ENCODE data around the gene ADAMTS1. TPM values are rescaled to one million over a fixed set of nuclear protein-coding genes. Genes with fewer than 3 reads are reported as not detected.
"Not testable (repeated sequence)": the region's sequence is repeated elsewhere in the genome, so short reads cannot be mapped to it uniquely, and the experiment has no call there.

ADAMTS1 gene
- total RNA-seq, 1 experiment from 2014 or later, result 0.26 TPM

DNA sequence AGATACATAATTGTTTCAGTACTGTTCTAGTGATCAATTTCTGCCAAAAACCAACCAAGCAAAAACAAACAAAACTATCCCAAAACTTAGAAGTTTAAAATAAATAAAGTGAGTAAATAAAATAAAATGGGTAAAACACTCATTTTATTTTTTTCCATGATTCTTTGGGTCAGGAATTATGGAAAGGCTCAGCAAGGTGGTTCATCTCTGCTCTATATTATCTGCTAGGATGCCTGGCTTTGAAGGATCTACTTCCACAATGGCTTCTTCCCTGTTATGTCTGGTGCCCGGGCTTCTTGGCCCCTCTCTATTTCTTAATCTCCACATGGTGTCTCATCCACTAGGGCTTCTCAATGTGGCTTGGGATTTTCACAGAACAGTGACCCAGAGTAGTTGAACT, 29.1 kb upstream of the ADAMTS1 start:
- no peaks in the 10 kb centered on the region for H3K79me2 ChIP-seq (ENCODE audit: low read depth)
- H3K27ac ChIP-seq, result no peak overlapping the region
- no TSS peak for BruUV-seq (replicated peaks)
- H4K20me1 ChIP-seq (ENCODE audit: insufficient read depth), result no peaks in the 10 kb centered on the region
- DNase-seq, result no peak
- ChIA-PET CTCF (no interaction called here), POLR2A (ENCODE audit: unreplicated experiment) (no interaction called here)
- H3K27me3 ChIP-seq (ENCODE audit: insufficient read depth, low read depth), result no peaks in the 10 kb centered on the region
- no peak overlapping the region for H2AFZ ChIP-seq
- H3F3A ChIP-seq (ENCODE audit: insufficient read depth, low read depth), result no peaks in the 10 kb centered on the region
- TF ChIP-seq EZH2 (IDR thresholded peaks at IDR 0.05; ENCODE audit: low read depth), result no peak
- TF ChIP-seq, protein P1, sequence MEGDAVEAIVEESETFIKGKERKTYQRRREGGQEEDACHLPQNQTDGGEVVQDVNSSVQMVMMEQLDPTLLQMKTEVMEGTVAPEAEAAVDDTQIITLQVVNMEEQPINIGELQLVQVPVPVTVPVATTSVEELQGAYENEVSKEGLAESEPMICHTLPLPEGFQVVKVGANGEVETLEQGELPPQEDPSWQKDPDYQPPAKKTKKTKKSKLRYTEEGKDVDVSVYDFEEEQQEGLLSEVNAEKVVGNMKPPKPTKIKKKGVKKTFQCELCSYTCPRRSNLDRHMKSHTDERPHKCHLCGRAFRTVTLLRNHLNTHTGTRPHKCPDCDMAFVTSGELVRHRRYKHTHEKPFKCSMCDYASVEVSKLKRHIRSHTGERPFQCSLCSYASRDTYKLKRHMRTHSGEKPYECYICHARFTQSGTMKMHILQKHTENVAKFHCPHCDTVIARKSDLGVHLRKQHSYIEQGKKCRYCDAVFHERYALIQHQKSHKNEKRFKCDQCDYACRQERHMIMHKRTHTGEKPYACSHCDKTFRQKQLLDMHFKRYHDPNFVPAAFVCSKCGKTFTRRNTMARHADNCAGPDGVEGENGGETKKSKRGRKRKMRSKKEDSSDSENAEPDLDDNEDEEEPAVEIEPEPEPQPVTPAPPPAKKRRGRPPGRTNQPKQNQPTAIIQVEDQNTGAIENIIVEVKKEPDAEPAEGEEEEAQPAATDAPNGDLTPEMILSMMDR (conservative IDR thresholded peaks at IDR 0.05), result no peak
- H3K36me3 ChIP-seq (ENCODE audit: low read depth), result no peaks in the 10 kb centered on the region
- no peaks in the 10 kb centered on the region for H3K9me3 ChIP-seq (ENCODE audit: insufficient read depth, low read depth)
- H3K4me1 ChIP-seq (replicated peaks; ENCODE audit: insufficient read depth), result no peaks in the 10 kb centered on the region
- no peak overlapping the region for H3K4me2 ChIP-seq
- H3K4me3 ChIP-seq, result no peak overlapping the region
- no peaks in the 10 kb centered on the region for H3K9me2 ChIP-seq (ENCODE audit: insufficient read depth)
- intact Hi-C loops (cut with micrococcal nuclease; ENCODE audit: unreplicated experiment), result no loop called here

GRCh38 chr21:26865857-26866256, 20.6 kb upstream of the ADAMTS1 start:
- H3K4me1 ChIP-seq (replicated peaks; ENCODE audit: insufficient read depth), result no peaks in the 10 kb centered on the region
- no peaks in the 10 kb centered on the region for H4K20me1 ChIP-seq (ENCODE audit: insufficient read depth)
- no peaks in the 10 kb centered on the region for H3K36me3 ChIP-seq (ENCODE audit: low read depth)
- DNase-seq, result no peak
- no peak overlapping the region for H3K4me2 ChIP-seq
- no peaks in the 10 kb centered on the region for H3K79me2 ChIP-seq (ENCODE audit: low read depth)
- H3F3A ChIP-seq (ENCODE audit: insufficient read depth, low read depth), result no peaks in the 10 kb centered on the region
- ChIA-PET POLR2A (ENCODE audit: unreplicated experiment) (no interaction called here), CTCF (no interaction called here)
- H3K27ac ChIP-seq, result no peak overlapping the region
- no TSS peak for BruUV-seq (replicated peaks)
- H3K27me3 ChIP-seq (ENCODE audit: insufficient read depth, low read depth), result no peaks in the 10 kb centered on the region
- intact Hi-C loops (cut with micrococcal nuclease; ENCODE audit: unreplicated experiment), result no loop called here
- no peak for TF ChIP-seq EZH2 (IDR thresholded peaks at IDR 0.05; ENCODE audit: low read depth)
- TF ChIP-seq, protein P1 (conservative IDR thresholded peaks at IDR 0.05), result no peak
- no peak overlapping the region for H3K4me3 ChIP-seq
- no peaks in the 10 kb centered on the region for H3K9me2 ChIP-seq (ENCODE audit: insufficient read depth)
- no peak overlapping the region for H2AFZ ChIP-seq
- H3K9me3 ChIP-seq (ENCODE audit: insufficient read depth, low read depth), result no peaks in the 10 kb centered on the region

DNA sequence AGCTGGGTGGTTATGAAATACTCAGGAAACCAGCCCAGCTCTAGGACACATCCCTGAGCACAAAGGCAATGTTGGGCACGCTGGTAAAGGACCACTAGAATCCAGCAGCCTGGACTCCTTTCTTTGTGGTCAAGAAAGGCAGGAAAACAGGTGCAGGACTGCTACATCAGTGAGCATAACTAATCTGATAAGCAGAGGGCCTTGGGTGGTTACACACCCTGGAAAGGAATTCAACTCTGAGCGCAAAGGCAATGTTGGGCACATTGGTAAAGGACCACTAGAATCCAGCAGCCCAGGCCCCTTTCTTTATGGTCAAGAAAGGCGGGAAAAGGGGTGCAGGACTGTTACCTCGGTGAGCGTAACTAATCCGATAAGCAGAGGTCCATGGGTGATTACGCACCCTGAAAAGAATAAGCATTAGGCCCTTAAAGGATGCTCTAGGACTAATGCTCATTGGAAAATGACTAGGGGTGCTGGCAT, 11.7 kb upstream of the ADAMTS1 start:
- BruUV-seq (replicated peaks); H3K79me2 ChIP-seq (ENCODE audit: low read depth); POLR2A ChIA-PET (ENCODE audit: unreplicated experiment); H3K9me2 ChIP-seq (ENCODE audit: insufficient read depth); H3K9me3 ChIP-seq (ENCODE audit: insufficient read depth, low read depth); H4K20me1 ChIP-seq (ENCODE audit: insufficient read depth); intact Hi-C loops (cut with micrococcal nuclease; ENCODE audit: unreplicated experiment); H3K4me2 ChIP-seq; H3K4me3 ChIP-seq; DNase-seq; H3F3A ChIP-seq (ENCODE audit: insufficient read depth, low read depth); CTCF ChIA-PET; H3K4me1 ChIP-seq (replicated peaks; ENCODE audit: insufficient read depth); H3K36me3 ChIP-seq (ENCODE audit: low read depth); H3K27ac ChIP-seq; H2AFZ ChIP-seq: not testable (repeated sequence)
- H3K27me3 ChIP-seq (ENCODE audit: insufficient read depth, low read depth), result peaks cover 13% of the 10 kb centered on the region

DNA sequence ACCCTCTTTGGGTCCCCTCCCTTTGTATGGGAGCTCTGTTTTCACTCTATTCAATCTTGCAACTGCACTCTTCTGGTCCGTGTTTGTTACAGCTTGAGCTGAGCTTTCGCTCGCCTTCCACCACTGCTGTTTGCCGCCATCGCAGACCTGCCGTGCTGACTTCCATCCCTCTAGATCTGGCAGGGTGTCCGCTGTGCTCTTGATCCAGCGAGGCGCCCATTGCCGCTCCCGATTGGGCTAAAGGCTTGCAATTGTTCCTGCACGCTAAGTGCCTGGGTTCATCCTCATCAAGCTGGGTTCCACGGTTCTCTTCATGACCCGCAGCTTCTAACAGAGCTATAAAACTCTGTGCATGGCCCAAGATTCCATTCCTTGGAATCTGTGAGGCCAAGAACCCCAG, 9.5 kb upstream of the ADAMTS1 start:
- BruUV-seq (replicated peaks); H3K9me3 ChIP-seq (ENCODE audit: insufficient read depth, low read depth); H3K4me2 ChIP-seq; CTCF ChIA-PET; intact Hi-C loops (cut with micrococcal nuclease; ENCODE audit: unreplicated experiment); H4K20me1 ChIP-seq (ENCODE audit: insufficient read depth); H3K36me3 ChIP-seq (ENCODE audit: low read depth); POLR2A ChIA-PET (ENCODE audit: unreplicated experiment); DNase-seq; H3K4me1 ChIP-seq (replicated peaks; ENCODE audit: insufficient read depth); H3F3A ChIP-seq (ENCODE audit: insufficient read depth, low read depth); H2AFZ ChIP-seq; H3K4me3 ChIP-seq; H3K9me2 ChIP-seq (ENCODE audit: insufficient read depth); H3K79me2 ChIP-seq (ENCODE audit: low read depth); H3K27ac ChIP-seq: not testable (repeated sequence)
- H3K27me3 ChIP-seq (ENCODE audit: insufficient read depth, low read depth), result peaks cover 13% of the 10 kb centered on the region

All from PC-9 (cell line).